Endodermal cell (in vitro differentiated cells): ENCODE data around the gene MYH14. TPM values are rescaled to one million over a fixed set of nuclear protein-coding genes. Genes with fewer than 3 reads are reported as not detected.

Source experiments
- DNase-seq: peaks from one replicate; pipeline ENCODE4 v3.0.0-alpha.2; 2017
- H3K27ac ChIP-seq: 2 replicates; pipeline ENCODE4 v1.5.1; 2013; ENCODE audit warnings: mild to moderate bottlenecking, low read depth, low read length, moderate library complexity
- H3K27me3 ChIP-seq: 2 replicates; pipeline ENCODE4 v1.6.1; 2013; ENCODE audit warnings: mild to moderate bottlenecking, low read length, moderate library complexity; ENCODE audit not compliant: insufficient read depth, control insufficient read depth, poor library complexity, severe bottlenecking
- H3K36me3 ChIP-seq: 2 replicates; pipeline ENCODE4 v1.7.0; 2013; ENCODE audit warnings: mild to moderate bottlenecking, low read length, moderate library complexity; ENCODE audit not compliant: control insufficient read depth, insufficient read depth
- H3K4me1 ChIP-seq: one replicate; pipeline ENCODE4 v1.7.0; 2013; ENCODE audit warnings: low read length; ENCODE audit not compliant: control insufficient read depth, insufficient read depth
- H3K4me3 ChIP-seq: 2 replicates; pipeline ENCODE4 v1.5.1; 2013; ENCODE audit warnings: mild to moderate bottlenecking, low read length, moderate library complexity
- H3K9ac ChIP-seq: 2 replicates; pipeline ENCODE4 v1.6.1; 2013; ENCODE audit warnings: mild to moderate bottlenecking, low read length, moderate library complexity; ENCODE audit not compliant: poor library complexity, severe bottlenecking; ENCODE audit errors: extremely low read depth
- H3K9me3 ChIP-seq: 2 replicates; pipeline ENCODE4 v1.6.1; 2013; ENCODE audit warnings: mild to moderate bottlenecking, low read length, moderate library complexity; ENCODE audit not compliant: control insufficient read depth
- H3K27ac Mint-ChIP-seq: 2 replicates; pipeline ENCODE4 v1.8.0; 2020; ENCODE audit warnings: mixed read lengths
- H3K27me3 Mint-ChIP-seq: 2 replicates; pipeline ENCODE4 v1.8.0; 2021; ENCODE audit warnings: mild to moderate bottlenecking, mixed read lengths; ENCODE audit not compliant: insufficient read depth
- H3K36me3 Mint-ChIP-seq: 2 replicates; pipeline ENCODE4 v1.8.0; 2020; ENCODE audit warnings: low read depth, mixed read lengths
- H3K4me1 Mint-ChIP-seq: 2 replicates; pipeline ENCODE4 v1.8.0; 2020; ENCODE audit warnings: mixed read lengths
- H3K4me3 Mint-ChIP-seq: 2 replicates; pipeline ENCODE4 v1.8.0; 2020; ENCODE audit warnings: mild to moderate bottlenecking, moderate library complexity, mixed read lengths
- H3K9me3 Mint-ChIP-seq: 2 replicates; pipeline ENCODE4 v1.8.0; 2020; ENCODE audit warnings: mild to moderate bottlenecking, mixed read lengths
- WGBS, 2 experiments: methylation state at CpG; one replicate each; pipeline versions ENCODE4 v1.1.5 to v1.1.7; 2013; ENCODE audit warnings: missing lambda C conversion rate in 2 of 2, mixed read lengths in 1 of 2; ENCODE audit not compliant: insufficient coverage in 1 of 2, insufficient read length in 1 of 2; 5-methylcytosine and 5-hydroxymethylcytosine counted together
- total RNA-seq, 2 donors: library from RNA; stranded (reverse); fragmentation: NEBNext Ultra II Directional in 1 of 2; extraction: Animal tissue kit (Norgen Biotek cat#: 25700) in 1 of 2; gene quantifications; 2 replicates in 1 of 2; 3 replicates in 1 of 2; pipeline ENCODE4 v1.2.1, GENCODE V29; 2021
- TF ChIP-seq, protein P1 (sequence below): fragments of 200-600 bp; sonication (generic); conservative IDR thresholded peaks from 2 replicates; pipeline ENCODE4 v1.5.0; 2021; ENCODE audit warnings: antibody characterized with exemption, mild to moderate bottlenecking

MYH14 gene
- total RNA-seq, 2 donors from 2014 or later, result 12.8 to 16.7 TPM

DNA sequence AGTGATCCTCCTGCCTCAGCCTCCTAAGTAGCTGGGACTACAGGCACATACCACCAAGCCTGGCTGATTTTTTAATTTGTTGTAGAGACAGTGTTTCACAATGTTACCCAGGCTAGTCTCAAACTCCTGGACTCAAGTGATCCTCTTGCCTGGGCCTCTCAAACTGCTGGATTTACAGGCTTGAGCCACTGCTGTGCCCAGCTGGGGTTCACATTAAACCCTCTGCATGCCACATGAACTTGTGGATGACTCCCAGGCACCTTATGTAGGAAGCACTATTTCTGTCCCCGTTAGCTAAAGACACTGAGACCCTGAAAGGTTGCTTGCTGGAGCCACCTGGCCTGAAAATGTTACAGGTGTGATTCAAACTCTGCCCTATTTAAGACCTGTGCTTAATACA is 10.5 kb downstream of the MYH14 start:
- WGBS, 2 experiments, result 91 to 100% methylated on average over 1 of the region's 1 CpG
- Histone ChIP-seq H3K9ac (no peak overlapping the region), H3K4me1 (no peaks in the 10 kb centered on the region), H3K36me3 (no peaks in the 10 kb centered on the region), H3K27me3 (no peaks in the 10 kb centered on the region), H3K27ac (no peak overlapping the region), H3K4me3 (no peak overlapping the region), H3K9me3 (peaks cover 11% of the 10 kb centered on the region)
- H3K36me3 Mint-ChIP-seq, result peaks cover 37% of the 10 kb centered on the region
- no peak overlapping the region for H3K4me3 Mint-ChIP-seq
- TF ChIP-seq, protein P1, sequence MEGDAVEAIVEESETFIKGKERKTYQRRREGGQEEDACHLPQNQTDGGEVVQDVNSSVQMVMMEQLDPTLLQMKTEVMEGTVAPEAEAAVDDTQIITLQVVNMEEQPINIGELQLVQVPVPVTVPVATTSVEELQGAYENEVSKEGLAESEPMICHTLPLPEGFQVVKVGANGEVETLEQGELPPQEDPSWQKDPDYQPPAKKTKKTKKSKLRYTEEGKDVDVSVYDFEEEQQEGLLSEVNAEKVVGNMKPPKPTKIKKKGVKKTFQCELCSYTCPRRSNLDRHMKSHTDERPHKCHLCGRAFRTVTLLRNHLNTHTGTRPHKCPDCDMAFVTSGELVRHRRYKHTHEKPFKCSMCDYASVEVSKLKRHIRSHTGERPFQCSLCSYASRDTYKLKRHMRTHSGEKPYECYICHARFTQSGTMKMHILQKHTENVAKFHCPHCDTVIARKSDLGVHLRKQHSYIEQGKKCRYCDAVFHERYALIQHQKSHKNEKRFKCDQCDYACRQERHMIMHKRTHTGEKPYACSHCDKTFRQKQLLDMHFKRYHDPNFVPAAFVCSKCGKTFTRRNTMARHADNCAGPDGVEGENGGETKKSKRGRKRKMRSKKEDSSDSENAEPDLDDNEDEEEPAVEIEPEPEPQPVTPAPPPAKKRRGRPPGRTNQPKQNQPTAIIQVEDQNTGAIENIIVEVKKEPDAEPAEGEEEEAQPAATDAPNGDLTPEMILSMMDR, result no peak
- H3K27me3 Mint-ChIP-seq, result no peaks in the 10 kb centered on the region
- H3K9me3 Mint-ChIP-seq, result peaks cover 16% of the 10 kb centered on the region
- no peak for DNase-seq
- no peaks in the 10 kb centered on the region for H3K4me1 Mint-ChIP-seq
- no peak overlapping the region for H3K27ac Mint-ChIP-seq

DNA sequence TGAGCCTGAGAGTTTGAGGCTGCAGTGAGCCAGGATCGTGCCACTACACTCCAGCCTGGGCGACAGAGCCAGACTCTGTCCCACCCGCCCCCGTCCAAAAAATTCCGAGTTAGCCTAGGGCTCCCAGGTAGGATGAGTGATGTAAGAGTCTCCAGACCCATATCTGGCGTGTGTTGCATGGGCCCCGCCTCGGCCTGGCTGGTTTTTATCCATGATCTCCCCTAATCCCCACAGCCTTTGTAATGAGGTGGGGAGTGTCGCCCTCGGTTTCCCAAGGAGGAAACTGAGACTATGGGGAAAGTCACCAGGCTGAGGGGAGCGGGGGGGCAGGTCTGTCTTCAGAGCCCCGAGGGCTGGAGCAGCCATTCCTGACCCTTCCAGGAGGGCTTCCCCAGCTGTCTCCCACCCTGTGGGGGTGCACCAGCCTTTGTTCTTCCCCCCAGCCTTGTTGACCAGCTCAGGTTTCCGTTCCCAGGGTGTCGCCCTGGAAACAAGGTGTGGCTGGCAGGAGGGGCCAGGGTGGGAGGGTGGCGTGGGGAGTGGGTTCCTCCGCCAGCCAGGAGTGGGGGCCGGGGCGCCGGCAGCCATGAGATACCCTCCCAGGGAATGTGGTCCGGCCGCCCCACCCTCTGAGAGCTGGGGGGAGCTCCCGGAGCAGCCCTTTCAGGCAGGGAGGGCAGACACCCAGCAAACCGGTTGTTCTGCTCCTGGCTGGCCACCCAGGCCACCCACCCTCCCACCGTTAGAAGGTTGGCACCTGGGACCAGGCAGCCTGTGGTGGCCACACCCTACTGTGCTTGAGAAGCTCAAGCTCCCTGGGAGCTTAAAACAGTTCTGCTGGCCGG is 11.5 kb downstream of the MYH14 start:
- no peak overlapping the region for H3K27ac ChIP-seq
- H3K27me3 ChIP-seq, result no peaks in the 10 kb centered on the region
- no peaks in the 10 kb centered on the region for H3K36me3 ChIP-seq
- Mint-ChIP-seq H3K36me3 (peaks cover 40% of the 10 kb centered on the region), H3K4me1 (no peaks in the 10 kb centered on the region), H3K27ac (no peak overlapping the region), H3K27me3 (no peaks in the 10 kb centered on the region), H3K9me3 (peaks cover 16% of the 10 kb centered on the region), H3K4me3 (no peak overlapping the region)
- 82 to 87% methylated on average over 6 to 25 of the region's 25 CpGs for WGBS, 2 experiments
- DNase-seq, result no peak
- TF ChIP-seq, protein P1, result no peak
- H3K9me3 ChIP-seq, result peaks cover 11% of the 10 kb centered on the region
- no peak overlapping the region for H3K4me3 ChIP-seq
- no peak overlapping the region for H3K9ac ChIP-seq
- no peaks in the 10 kb centered on the region for H3K4me1 ChIP-seq

DNA sequence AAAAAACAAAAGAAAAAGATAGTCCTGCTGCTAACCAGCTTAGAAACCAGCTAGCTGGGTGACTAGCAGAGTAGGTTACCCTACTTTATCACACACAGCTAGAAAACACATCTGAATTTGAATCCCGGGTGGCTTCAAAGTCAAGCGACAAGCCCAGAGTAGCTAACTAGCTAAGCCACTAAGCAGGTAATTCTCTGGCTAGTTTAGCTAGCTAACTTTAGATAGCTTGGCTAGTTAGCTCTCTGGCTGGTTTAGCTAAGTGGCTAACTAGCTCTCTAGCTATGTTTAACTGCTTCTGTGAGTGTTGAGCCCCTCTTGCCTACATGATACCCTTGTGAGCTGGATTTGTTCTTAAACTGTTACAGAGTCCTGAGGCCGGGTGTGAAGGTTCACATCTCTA is 12.4 kb downstream of the MYH14 start:
- Histone ChIP-seq H3K27ac (no peak overlapping the region), H3K4me3 (no peak overlapping the region), H3K27me3 (no peaks in the 10 kb centered on the region), H3K36me3 (no peaks in the 10 kb centered on the region), H3K9me3 (peaks cover 11% of the 10 kb centered on the region), H3K4me1 (no peaks in the 10 kb centered on the region), H3K9ac (no peak overlapping the region)
- no peaks in the 10 kb centered on the region for H3K4me1 Mint-ChIP-seq
- peaks cover 39% of the 10 kb centered on the region for H3K36me3 Mint-ChIP-seq
- no peak overlapping the region for H3K4me3 Mint-ChIP-seq
- peaks cover 16% of the 10 kb centered on the region for H3K9me3 Mint-ChIP-seq
- no peaks in the 10 kb centered on the region for H3K27me3 Mint-ChIP-seq
- H3K27ac Mint-ChIP-seq, result no peak overlapping the region
- 83 to 86% methylated on average over 3 of the region's 3 CpGs for WGBS, 2 experiments
- TF ChIP-seq, protein P1, result no peak
- DNase-seq, result no peak
